ENCODE measurements around the gene ZSWIM3.

The ZSWIM3 gene

GRCh38 chr20:45927071-45927878 lies 69.9 kb downstream of the ZSWIM3 start:
- DNase-seq (ENCODE audit: low read depth in 2 of 2), result no peak
